Memory B cell (primary cell): ENCODE measurements around the gene TMEM150B.
"Not testable (repeated sequence)": the region's sequence is repeated elsewhere in the genome, so short reads cannot be mapped to it uniquely, and the experiment has no call there.

Experiments
- ATAC-seq: fragments of 150-1000 bp; cut with Tn5 transposase; 2 replicates; pipeline ENCODE4 v1.10.0; 2021; ENCODE audit warnings: low read depth, mild to moderate bottlenecking, moderate library complexity
- DNase-seq, 2 donors: peaks; one replicate each; pipeline ENCODE4 v3.0.0; 2022; ENCODE audit warnings: low spot score in 2 of 2
- H3K27ac Mint-ChIP-seq: one replicate; pipeline ENCODE4 v1.8.0; 2022; ENCODE audit warnings: mild to moderate bottlenecking, moderate library complexity, mixed read lengths
- H3K27me3 Mint-ChIP-seq: one replicate; pipeline ENCODE4 v1.8.0; 2022; ENCODE audit warnings: mixed read lengths
- H3K36me3 Mint-ChIP-seq: one replicate; pipeline ENCODE4 v1.8.0; 2022; ENCODE audit warnings: mild to moderate bottlenecking, mixed read lengths
- H3K4me1 Mint-ChIP-seq: one replicate; pipeline ENCODE4 v1.8.0; 2022; ENCODE audit warnings: mixed read lengths
- H3K4me3 Mint-ChIP-seq: one replicate; pipeline ENCODE4 v1.8.0; 2022; ENCODE audit warnings: mild to moderate bottlenecking, moderate library complexity, mixed read lengths
- H3K9me3 Mint-ChIP-seq: one replicate; pipeline ENCODE4 v1.8.0; 2022; ENCODE audit warnings: mixed read lengths

Gene TMEM150B

GRCh38 chr19:55329791-55330190 lies 4.7 kb upstream of the TMEM150B start:
- H3K27me3 Mint-ChIP-seq, result peaks cover 15% of the 10 kb centered on the region
- not testable (repeated sequence) for H3K4me1 Mint-ChIP-seq, H3K4me3 Mint-ChIP-seq, H3K9me3 Mint-ChIP-seq, ATAC-seq, H3K36me3 Mint-ChIP-seq, H3K27ac Mint-ChIP-seq, DNase-seq

DNA sequence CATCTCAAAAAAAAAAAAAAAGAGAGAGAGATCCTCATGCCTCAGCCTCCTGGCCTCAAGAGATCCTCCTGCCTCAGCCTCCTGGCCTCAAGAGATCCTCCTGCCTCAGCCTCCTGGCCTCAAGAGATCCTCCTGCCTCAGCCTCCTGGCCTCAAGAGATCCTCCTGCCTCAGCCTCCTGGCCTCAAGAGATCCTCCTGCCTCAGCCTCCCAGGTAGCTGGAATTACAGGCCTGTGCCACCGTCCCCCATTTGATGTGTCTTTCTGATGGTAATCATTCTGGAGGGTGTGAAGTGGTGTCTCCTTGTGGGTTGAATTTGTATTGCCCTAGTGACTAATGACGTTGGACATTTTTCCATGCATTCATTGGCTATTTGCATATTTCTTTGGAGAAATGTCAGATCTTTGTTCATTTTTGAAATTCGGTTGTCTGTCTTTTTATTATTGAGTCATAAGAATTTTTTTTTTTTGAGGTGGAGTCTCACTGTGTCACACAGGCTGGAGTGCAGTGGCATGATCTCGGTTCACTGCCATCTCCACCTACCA lies 3.7 kb upstream of the TMEM150B start:
- H3K4me3 Mint-ChIP-seq, H3K9me3 Mint-ChIP-seq, DNase-seq, H3K4me1 Mint-ChIP-seq, H3K36me3 Mint-ChIP-seq, ATAC-seq, H3K27ac Mint-ChIP-seq: not testable (repeated sequence)
- H3K27me3 Mint-ChIP-seq, result peaks cover 16% of the 10 kb centered on the region

GRCh38 chr19:55324662-55325061 lies 479 bp downstream of the TMEM150B start:
- no peak overlapping the region for H3K4me3 Mint-ChIP-seq
- peaks cover 23% of the 10 kb centered on the region for H3K27me3 Mint-ChIP-seq
- ATAC-seq (peak; percentile 50), DNase-seq (no peak)
- H3K4me1 Mint-ChIP-seq, result peaks cover 3% of the 10 kb centered on the region
- H3K36me3 Mint-ChIP-seq, result no peaks in the 10 kb centered on the region
- H3K27ac Mint-ChIP-seq, result no peak overlapping the region
- H3K9me3 Mint-ChIP-seq, result no peaks in the 10 kb centered on the region

DNA sequence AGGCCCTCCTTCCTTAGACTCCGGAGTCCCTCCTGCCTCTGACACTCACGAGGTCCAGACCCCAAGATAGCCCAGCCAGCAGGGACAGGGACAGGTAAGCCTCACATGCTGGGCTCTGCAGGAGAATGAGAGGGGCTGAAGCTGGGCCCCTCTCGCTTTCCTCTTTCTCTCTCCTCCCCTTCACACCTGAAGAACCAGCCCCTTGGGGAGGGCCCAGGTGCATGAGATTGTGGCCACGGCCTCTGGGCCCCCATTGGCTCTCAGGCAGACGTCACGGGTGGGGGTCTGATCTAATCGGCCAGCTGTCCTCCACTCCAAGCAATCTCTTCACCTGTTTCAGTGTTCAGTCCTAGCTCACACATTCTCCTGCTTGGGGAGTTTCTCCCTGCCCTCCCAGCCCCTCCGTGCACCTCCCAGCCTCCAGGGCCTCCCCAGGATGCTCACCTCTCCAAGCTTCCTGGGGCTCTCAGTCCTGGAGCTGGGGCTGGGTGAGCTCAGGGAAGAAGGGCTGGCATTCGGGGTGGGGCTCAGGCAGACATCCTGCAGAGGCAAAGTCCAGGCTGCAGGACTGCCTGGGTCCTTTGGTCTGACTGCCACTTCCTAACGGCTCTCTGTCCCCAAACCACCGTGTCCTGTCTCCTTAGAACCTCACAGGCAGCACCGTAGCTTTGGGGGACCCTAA lies 2.8 kb downstream of the TMEM150B start:
- no peaks in the 10 kb centered on the region for H3K36me3 Mint-ChIP-seq
- DNase-seq (no peak), ATAC-seq (no peak)
- H3K4me3 Mint-ChIP-seq, result no peak overlapping the region
- no peaks in the 10 kb centered on the region for H3K9me3 Mint-ChIP-seq
- H3K4me1 Mint-ChIP-seq, result peaks cover 3% of the 10 kb centered on the region
- H3K27me3 Mint-ChIP-seq, result peaks cover 18% of the 10 kb centered on the region
- no peak overlapping the region for H3K27ac Mint-ChIP-seq

GRCh38 chr19:55321466-55322137 lies 3.5 kb downstream of the TMEM150B start:
- Mint-ChIP-seq H3K27me3 (peaks cover 18% of the 10 kb centered on the region), H3K4me1 (peaks cover 3% of the 10 kb centered on the region), H3K27ac (no peak overlapping the region), H3K9me3 (no peaks in the 10 kb centered on the region), H3K4me3 (no peak overlapping the region), H3K36me3 (no peaks in the 10 kb centered on the region)
- DNase-seq (no peak), ATAC-seq (no peak)

DNA sequence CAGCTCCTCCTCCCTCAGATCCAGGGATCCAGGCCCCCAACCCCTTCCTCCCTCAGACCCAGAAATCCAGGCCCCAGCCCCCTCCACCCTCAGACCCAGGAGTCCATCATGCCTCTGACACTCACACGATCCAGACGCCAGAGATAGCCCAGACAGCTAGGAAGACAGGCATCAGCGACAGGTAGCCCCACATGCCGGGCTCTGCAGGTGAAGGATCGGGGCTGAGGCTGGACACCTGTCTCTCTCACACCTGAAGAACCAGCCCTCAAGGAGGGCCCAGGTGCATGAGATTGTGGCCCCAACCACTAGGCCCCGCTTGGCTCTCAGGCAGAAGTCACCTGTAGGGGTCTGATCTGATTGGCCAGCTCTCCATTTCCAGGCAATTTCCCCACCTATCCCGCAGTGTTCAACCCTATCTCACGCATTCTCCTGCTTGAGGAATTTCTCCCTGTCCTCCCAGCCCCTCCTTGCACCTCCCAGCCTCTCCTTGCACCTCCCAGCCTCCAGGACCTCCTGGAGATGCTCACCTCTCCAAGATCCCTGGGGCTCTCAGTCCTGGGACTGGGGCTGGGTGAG lies 4.2 kb downstream of the TMEM150B start:
- no peak overlapping the region for H3K4me3 Mint-ChIP-seq
- H3K4me1 Mint-ChIP-seq, result peaks cover 5% of the 10 kb centered on the region
- H3K27ac Mint-ChIP-seq, result no peak overlapping the region
- no peaks in the 10 kb centered on the region for H3K9me3 Mint-ChIP-seq
- ATAC-seq (no peak), DNase-seq (no peak)
- H3K27me3 Mint-ChIP-seq, result peaks cover 18% of the 10 kb centered on the region
- H3K36me3 Mint-ChIP-seq, result no peaks in the 10 kb centered on the region

DNA sequence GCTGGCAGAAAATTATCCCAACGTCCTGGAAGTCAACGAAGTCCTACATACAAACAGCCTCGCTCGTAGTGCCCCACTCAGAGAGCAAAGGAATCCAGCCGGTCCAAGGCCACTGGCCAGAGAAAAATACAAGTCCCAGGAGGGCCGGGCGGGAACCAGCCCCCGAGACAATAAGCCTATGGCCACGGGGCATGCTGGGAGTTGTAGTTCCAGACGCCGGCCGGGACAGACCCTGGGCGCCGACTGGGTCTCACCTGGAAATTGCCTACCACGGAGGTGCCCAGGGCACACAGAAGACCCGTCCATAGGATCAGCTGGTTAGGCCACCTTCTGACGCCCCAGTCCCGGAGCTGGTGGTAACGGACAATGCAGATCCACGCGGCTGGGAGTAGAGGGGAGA lies 5.4 kb downstream of the TMEM150B start:
- H3K27ac Mint-ChIP-seq, result no peak overlapping the region

DNA sequence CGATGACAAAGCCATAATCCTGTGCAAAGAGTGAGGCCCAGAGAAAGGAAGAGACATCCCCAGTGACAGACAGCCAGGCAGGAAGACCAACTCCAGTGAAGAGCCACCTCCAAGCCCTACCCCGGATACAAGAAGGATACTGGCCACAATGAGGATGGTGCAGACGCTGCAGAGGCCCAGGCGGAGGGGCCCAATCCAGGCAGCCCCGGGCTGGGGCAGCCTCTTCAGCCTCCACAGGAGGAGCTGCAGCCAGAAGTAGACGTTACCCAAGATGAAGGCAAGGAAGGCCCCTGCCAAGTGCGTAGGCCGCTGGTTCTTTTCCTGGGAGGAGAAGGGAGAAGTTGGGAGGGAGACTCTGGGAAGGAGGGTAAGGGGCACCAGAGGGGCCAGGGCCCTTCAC lies 8.5 kb downstream of the TMEM150B start:
- no peak overlapping the region for H3K4me3 Mint-ChIP-seq
- peaks cover 9% of the 10 kb centered on the region for H3K27me3 Mint-ChIP-seq
- DNase-seq (no peak), ATAC-seq (no peak)
- no peaks in the 10 kb centered on the region for H3K36me3 Mint-ChIP-seq
- H3K9me3 Mint-ChIP-seq, result no peaks in the 10 kb centered on the region
- H3K4me1 Mint-ChIP-seq, result peaks cover 4% of the 10 kb centered on the region
- H3K27ac Mint-ChIP-seq, result no peak overlapping the region

More for the DNA sequence above, 5.4 kb downstream of the TMEM150B start:
- DNase-seq, result no peak
- H3K4me3 Mint-ChIP-seq, result no peak overlapping the region
- peaks cover 5% of the 10 kb centered on the region for H3K4me1 Mint-ChIP-seq
- peaks cover 14% of the 10 kb centered on the region for H3K27me3 Mint-ChIP-seq
- H3K36me3 Mint-ChIP-seq, result no peaks in the 10 kb centered on the region
- no peak for ATAC-seq
- no peaks in the 10 kb centered on the region for H3K9me3 Mint-ChIP-seq

- Mint-ChIP-seq H3K4me1 (peaks cover 4% of the 10 kb centered on the region), H3K27me3 (peaks cover 8% of the 10 kb centered on the region), H3K4me3 (no peak overlapping the region), H3K36me3 (no peaks in the 10 kb centered on the region), H3K9me3 (no peaks in the 10 kb centered on the region), H3K27ac (no peak overlapping the region)
- no peak for DNase-seq
- ATAC-seq, result no peak
These were observed 9.1 kb downstream of the TMEM150B start for GRCh38 chr19:55315956-55316525.

DNA sequence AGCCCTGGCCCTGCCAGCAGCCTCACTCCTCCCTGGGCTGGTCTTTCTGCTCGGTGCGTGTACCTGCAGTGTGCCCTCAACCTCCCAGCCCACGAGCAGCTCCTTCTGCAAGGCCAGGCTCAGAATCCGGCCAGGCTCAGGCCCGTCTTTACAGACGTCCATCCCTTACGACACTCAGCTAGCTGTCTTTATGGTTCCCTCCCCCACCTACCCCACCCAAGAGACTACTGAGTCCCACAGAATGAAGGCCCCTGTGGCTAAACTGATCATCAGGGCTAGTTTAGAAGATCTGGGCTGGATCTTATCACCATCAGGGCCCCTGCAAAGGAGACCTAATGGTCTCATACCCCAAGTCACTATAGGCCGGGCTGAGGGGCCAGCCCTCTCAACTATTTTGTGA lies 10.7 kb downstream of the TMEM150B start:
- Mint-ChIP-seq H3K27ac (no peak overlapping the region), H3K27me3 (peaks cover 6% of the 10 kb centered on the region), H3K9me3 (no peaks in the 10 kb centered on the region), H3K4me3 (no peak overlapping the region), H3K4me1 (peaks cover 4% of the 10 kb centered on the region), H3K36me3 (peaks cover 2% of the 10 kb centered on the region)
- DNase-seq, result no peak
- ATAC-seq, result no peak

- Mint-ChIP-seq H3K4me3 (no peak overlapping the region), H3K27me3 (peaks cover 8% of the 10 kb centered on the region), H3K27ac (no peak overlapping the region), H3K36me3 (peaks cover 2% of the 10 kb centered on the region), H3K4me1 (peaks cover 4% of the 10 kb centered on the region), H3K9me3 (no peaks in the 10 kb centered on the region)
- DNase-seq (no peak), ATAC-seq (no peak)
These were observed 12.3 kb downstream of the TMEM150B start for GRCh38 chr19:55312621-55313512.

DNA sequence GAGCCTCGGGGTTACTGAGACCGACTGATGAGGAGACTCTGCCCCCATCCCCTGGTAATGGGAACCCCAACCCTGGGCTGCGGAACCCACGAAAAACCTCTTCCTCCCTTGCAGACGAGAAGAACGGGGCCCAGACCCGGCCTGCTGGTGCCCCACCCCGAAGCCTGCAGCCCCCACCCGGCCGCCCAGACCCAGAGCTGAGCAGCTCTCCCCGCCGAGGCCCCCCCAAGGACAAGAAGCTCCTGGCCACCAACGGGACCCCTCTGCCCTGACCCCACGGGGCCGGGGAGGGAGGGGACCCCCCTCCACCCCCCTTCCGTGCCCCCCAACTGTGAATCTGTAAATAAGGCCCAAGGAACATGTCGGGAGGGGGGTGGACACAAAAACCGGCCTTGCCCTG lies 13.3 kb downstream of the TMEM150B start:
- Mint-ChIP-seq H3K9me3 (no peaks in the 10 kb centered on the region), H3K27ac (no peak overlapping the region), H3K4me3 (no peak overlapping the region), H3K4me1 (peaks cover 4% of the 10 kb centered on the region), H3K36me3 (peaks cover 2% of the 10 kb centered on the region), H3K27me3 (peaks cover 8% of the 10 kb centered on the region)
- DNase-seq (no peak), ATAC-seq (no peak)

DNA sequence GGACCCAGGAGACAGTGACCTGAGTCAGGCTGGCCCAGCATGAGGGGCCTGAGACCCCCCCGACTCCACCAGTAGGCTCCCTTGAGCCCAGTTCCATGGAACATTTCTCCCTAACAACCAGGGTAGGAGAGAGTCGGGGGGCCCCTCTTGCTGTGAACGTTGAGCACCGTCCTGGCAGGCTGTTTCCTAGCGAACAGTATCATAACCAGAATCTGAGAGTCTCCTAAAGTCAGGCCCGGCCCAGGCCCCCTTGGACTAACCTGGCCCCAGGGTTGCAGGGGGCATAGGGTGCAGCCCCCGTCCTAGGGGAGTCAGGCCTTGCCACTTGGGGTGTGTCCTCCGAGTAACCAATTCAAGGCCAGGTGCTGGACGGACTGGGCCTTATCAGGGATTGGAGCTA lies 13.7 kb downstream of the TMEM150B start:
- peaks cover 4% of the 10 kb centered on the region for H3K4me1 Mint-ChIP-seq
- ATAC-seq, result no peak
- no peak overlapping the region for H3K4me3 Mint-ChIP-seq
- no peak overlapping the region for H3K27ac Mint-ChIP-seq
- no peaks in the 10 kb centered on the region for H3K9me3 Mint-ChIP-seq
- H3K27me3 Mint-ChIP-seq, result peaks cover 8% of the 10 kb centered on the region
- H3K36me3 Mint-ChIP-seq, result peaks cover 2% of the 10 kb centered on the region
- no peak for DNase-seq
